ENCODE data around the gene GRIK4.

Gene GRIK4

DNA sequence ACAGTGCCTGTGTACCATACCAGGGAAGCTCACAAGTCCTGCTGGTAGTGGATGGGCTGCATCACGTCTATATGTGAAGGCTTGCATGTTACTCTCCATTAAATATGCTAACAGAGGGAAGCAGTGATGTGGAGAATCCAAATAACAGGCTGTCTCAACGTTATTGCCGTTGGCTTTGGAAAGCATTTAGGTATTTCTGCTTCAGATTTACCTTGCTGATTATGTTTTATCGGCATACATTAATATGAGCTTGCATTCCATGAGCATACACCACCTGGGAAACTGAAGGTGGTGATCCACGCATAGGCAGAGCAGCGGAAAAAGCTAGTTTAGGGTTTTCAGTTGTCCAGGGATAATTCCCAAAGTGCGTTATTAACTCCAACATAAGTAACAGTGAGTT is 175.0 kb downstream of the GRIK4 start:
- Histone ChIP-seq H3K4me1 (ENCODE audit: insufficient read depth, low read length) (0 out of 2 replicates have a peak, but pooled peaks cover 4% of the 10 kb centered on the region), H3K9me3 (ENCODE audit: control insufficient read depth, insufficient read depth, low read length) (no peaks in the 10 kb centered on the region), H3K36me3 (ENCODE audit: insufficient read depth, low read length) (no peaks in the 10 kb centered on the region), H3K9ac (ENCODE audit: low read depth, low read length) (no peak overlapping the region)

DNA sequence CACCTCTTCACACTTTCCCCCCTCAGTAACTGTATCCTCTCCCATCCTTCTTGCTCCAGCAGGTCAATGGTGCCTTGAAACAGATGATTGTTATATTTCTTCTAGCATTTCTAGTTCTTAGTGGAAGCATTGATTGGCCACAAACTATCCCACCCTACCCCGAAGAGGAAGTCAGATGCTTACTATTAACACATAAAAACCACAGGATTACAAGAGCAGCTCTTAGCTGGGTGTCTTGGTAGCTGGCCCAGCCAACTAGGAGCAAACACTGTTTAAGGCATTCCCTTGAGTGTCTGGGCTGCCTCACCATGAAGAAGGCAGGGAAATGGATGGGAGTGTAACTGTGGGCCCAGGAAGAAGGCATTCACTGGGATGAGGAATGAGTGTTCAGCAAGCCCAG is 176.6 kb downstream of the GRIK4 start:
- Histone ChIP-seq H3K9ac (ENCODE audit: low read depth, low read length) (no peak overlapping the region), H3K4me1 (ENCODE audit: insufficient read depth, low read length) (no peaks in the 10 kb centered on the region), H3K36me3 (ENCODE audit: insufficient read depth, low read length) (no peaks in the 10 kb centered on the region), H3K9me3 (ENCODE audit: control insufficient read depth, insufficient read depth, low read length) (no peaks in the 10 kb centered on the region)

DNA sequence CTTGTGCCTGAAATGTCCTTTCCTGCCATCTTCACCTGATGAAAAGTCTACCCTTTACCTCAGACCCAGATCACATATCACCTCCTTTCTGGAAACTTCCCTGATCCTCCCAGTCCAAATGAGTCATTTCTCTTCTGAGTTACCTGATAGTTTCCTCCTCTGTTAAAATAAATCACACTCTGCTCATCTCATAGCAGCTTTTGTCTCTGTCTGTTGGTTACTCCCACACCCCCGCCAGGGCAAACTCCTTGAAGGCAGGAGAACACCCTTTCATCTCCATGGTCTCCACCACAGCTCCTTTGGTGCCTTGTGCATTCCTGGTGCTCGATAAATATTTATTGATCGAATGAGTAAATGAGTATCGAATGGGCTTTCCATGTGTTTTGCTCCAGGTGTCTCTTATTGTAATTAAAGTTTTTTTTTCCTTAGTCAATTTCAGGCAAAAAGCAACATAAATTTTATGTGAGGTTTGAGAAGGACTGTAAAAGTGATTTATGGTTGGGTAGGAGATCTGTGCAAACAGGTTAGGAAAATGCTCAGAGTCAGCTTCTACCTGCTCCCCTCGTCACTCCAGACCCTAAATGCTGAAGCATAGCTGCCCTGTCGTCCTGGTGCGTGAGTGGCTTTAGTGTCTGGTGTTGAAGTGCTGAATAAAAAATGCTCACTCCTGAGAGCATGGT is 178.2 kb downstream of the GRIK4 start:
- Histone ChIP-seq H3K9me3 (ENCODE audit: control insufficient read depth, insufficient read depth, low read length) (no peaks in the 10 kb centered on the region), H3K36me3 (ENCODE audit: insufficient read depth, low read length) (no peaks in the 10 kb centered on the region), H3K9ac (ENCODE audit: low read depth, low read length) (no peak overlapping the region), H3K4me1 (ENCODE audit: insufficient read depth, low read length) (no peaks in the 10 kb centered on the region)

GRCh38 chr11:120690406-120690805 is 178.9 kb downstream of the GRIK4 start:
- Histone ChIP-seq H3K36me3 (ENCODE audit: insufficient read depth, low read length) (no peaks in the 10 kb centered on the region), H3K4me1 (ENCODE audit: insufficient read depth, low read length) (no peaks in the 10 kb centered on the region), H3K9ac (ENCODE audit: low read depth, low read length) (no peak overlapping the region), H3K9me3 (ENCODE audit: control insufficient read depth, insufficient read depth, low read length) (no peaks in the 10 kb centered on the region)

DNA sequence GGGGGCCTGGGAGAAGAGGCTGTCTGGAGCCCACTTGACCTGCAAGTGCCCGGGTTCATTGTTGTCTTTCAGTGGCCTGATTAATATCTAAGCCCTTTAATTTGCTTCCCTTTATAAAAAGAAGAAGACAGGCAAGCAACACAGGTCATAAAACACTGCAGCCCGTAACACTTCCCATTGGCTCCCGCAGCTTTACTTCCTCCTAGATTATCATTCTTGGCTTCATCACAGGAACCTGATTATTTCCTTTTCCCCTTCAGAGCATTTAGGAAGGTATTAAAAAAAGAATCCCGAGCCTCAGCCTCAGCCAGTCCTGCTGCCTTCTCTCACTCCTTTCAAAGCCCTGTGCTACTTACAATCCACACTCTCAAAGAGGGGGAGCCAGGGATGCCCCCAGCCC is 183.2 kb downstream of the GRIK4 start:
- Histone ChIP-seq H3K9me3 (ENCODE audit: control insufficient read depth, insufficient read depth, low read length) (no peaks in the 10 kb centered on the region), H3K4me1 (ENCODE audit: insufficient read depth, low read length) (no peaks in the 10 kb centered on the region), H3K36me3 (ENCODE audit: insufficient read depth, low read length) (no peaks in the 10 kb centered on the region), H3K9ac (ENCODE audit: low read depth, low read length) (no peak overlapping the region)

DNA sequence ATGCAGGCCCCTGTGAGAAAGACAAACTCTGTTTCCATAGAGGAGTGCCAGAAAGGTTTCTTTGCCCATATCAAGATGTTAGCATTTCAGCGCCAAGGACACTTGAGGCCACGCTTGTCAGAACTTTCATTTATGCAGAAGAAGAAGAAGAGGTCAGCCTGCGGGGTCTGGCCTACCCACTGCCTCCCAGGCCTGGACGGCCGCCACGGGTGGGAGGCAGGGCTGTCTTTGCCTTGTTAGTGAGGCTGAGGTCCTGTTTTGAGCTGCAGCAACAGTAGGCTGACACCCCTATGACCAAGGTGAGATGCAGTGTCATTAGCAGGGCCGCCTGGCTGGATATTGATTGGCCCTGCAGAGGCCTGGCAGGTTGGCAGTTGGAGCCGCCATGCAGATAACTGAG is 183.9 kb downstream of the GRIK4 start:
- Histone ChIP-seq H3K4me1 (ENCODE audit: insufficient read depth, low read length) (no peaks in the 10 kb centered on the region), H3K9me3 (ENCODE audit: control insufficient read depth, insufficient read depth, low read length) (no peaks in the 10 kb centered on the region), H3K9ac (ENCODE audit: low read depth, low read length) (no peak overlapping the region), H3K36me3 (ENCODE audit: insufficient read depth, low read length) (no peaks in the 10 kb centered on the region)

- H3K9ac ChIP-seq (ENCODE audit: low read depth, low read length) = no peak overlapping the region
- H3K9me3 ChIP-seq (ENCODE audit: control insufficient read depth, insufficient read depth, low read length) = no peaks in the 10 kb centered on the region
- no peaks in the 10 kb centered on the region for H3K36me3 ChIP-seq (ENCODE audit: insufficient read depth, low read length)
- H3K4me1 ChIP-seq (ENCODE audit: insufficient read depth, low read length) = no peaks in the 10 kb centered on the region
Measured at GRCh38 chr11:120695939-120696338, 184.4 kb downstream of the GRIK4 start.

DNA sequence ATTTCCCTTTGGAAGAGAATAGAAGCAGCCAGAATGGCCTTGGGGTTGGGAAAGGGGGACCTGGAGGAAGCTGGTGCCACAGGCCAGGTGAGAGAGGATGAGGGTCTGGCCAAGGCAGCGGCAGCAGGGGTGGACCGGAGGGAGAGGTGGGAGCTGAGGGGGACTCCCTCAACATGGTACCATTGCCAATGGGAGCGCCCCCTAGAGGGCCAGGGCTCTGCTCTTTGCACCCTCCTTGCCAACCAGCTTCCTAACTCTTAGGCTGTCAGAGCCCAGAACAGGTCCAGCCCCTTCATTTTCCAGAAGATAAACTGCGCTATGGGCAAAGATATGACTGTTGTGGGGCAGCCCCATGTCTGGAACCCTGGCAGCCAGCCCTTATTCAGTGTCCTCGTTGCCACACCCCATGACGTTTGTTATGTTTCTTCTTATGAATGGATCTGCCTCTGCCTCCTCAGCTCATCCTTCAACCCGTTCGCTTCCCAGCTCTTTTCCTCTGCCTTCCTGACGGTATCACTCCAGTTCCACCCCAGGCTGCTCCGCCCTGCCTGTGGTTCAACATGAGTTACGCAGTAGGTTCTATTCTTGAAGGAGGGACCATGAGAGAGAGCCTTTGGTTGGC is 185.2 kb downstream of the GRIK4 start:
- H3K36me3 ChIP-seq (ENCODE audit: insufficient read depth, low read length) = no peaks in the 10 kb centered on the region
- no peak overlapping the region for H3K9ac ChIP-seq (ENCODE audit: low read depth, low read length)
- H3K9me3 ChIP-seq (ENCODE audit: control insufficient read depth, insufficient read depth, low read length) = no peaks in the 10 kb centered on the region
- no peaks in the 10 kb centered on the region for H3K4me1 ChIP-seq (ENCODE audit: insufficient read depth, low read length)

GRCh38 chr11:120698918-120699317 is 187.4 kb downstream of the GRIK4 start:
- H3K36me3 ChIP-seq (ENCODE audit: insufficient read depth, low read length) = no peaks in the 10 kb centered on the region
- H3K9me3 ChIP-seq (ENCODE audit: control insufficient read depth, insufficient read depth, low read length) = no peaks in the 10 kb centered on the region
- H3K9ac ChIP-seq (ENCODE audit: low read depth, low read length) = no peak overlapping the region
- no peaks in the 10 kb centered on the region for H3K4me1 ChIP-seq (ENCODE audit: insufficient read depth, low read length)

DNA sequence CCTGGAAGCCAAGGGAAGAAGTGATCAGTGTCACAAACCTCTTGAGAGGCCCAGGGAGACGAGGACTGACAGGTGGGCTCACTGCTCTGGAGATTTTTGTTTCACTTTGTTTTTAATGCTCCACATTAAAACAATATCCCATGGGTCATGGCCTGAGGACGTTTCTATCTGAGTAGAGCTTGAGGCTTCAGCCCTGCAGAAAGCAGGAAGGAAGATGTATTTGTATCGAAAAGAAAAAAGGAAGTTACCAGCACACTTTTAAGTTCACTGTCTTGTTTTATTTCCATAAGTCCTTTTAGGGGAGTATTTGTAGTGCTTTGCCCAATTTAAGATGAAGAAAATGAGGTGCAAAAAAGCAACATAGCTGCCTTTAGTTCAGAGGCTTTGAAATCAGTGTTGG is 191.1 kb downstream of the GRIK4 start:
- Histone ChIP-seq H3K9ac (ENCODE audit: low read depth, low read length) (no peak overlapping the region), H3K4me1 (ENCODE audit: insufficient read depth, low read length) (no peaks in the 10 kb centered on the region), H3K9me3 (ENCODE audit: control insufficient read depth, insufficient read depth, low read length) (no peaks in the 10 kb centered on the region; the same call in 1 of the 2 replicates), H3K36me3 (ENCODE audit: insufficient read depth, low read length) (no peaks in the 10 kb centered on the region)

DNA sequence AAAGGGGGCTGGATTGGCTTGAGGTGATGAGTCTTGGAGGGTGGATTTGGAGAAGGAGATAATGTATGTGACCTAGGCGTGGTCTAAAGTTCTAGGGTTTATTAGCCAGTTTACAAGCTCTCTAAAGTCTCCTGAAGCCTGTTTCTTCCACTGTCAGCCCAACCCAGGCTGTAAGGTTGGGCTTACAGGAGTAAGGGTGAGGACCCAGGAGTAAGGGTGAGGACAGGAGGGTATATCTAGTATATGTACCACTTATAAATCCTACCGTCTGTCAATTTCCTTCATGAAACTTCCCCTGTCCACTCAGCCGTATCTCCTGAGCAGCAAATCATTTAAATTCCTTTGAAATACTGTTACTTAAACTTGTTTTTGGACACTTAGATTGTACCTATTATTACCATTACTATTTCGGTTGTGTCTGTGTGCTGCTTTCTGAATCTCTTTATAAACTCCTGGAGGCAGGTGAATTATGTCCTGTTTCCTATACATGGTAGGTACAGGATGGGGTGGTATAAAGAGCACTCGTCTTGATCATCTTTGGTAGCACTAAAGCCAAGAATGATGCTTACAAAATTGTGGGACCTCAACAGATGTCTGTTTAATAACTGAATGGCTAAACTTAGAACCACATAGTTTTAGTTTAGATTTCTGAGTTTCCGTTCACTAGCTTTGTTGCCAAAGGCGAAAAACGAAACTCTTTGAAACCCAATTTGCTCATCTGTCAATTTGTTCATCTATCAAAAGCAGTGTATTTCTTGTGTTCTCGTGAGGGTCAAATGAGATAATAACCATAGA is 192.0 kb downstream of the GRIK4 start:
- H3K9me3 ChIP-seq (ENCODE audit: control insufficient read depth, insufficient read depth, low read length) = no peaks in the 10 kb centered on the region; the same call in 1 of the 2 replicates
- no peaks in the 10 kb centered on the region for H3K36me3 ChIP-seq (ENCODE audit: insufficient read depth, low read length)
- H3K9ac ChIP-seq (ENCODE audit: low read depth, low read length) = no peak overlapping the region
- no peaks in the 10 kb centered on the region for H3K4me1 ChIP-seq (ENCODE audit: insufficient read depth, low read length)

DNA sequence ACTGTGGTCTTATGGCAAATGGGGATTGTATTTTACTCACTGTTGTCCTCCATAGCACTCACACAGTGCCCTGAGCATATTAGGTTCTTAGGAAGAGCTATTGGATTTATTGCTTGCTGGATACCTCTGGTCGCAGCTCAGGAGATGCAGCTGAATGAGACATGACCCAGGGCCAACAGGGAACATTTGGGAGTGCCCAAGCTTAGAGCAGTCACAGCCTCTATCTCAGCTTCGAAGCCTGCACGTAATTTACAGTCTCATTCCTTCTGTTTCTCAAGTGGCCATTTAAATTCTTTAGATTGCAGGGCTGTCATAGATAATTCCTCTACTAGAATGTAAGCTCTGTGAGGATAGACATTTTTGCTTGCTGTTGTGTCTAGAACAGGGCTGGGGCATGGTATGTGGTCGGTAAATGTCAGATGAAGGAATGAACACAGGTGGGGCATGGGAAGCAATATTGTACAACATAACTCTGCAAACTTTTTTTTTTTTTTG is 192.8 kb downstream of the GRIK4 start:
- Histone ChIP-seq H3K36me3 (ENCODE audit: insufficient read depth, low read length) (no peaks in the 10 kb centered on the region), H3K9me3 (ENCODE audit: control insufficient read depth, insufficient read depth, low read length) (no peaks in the 10 kb centered on the region; the same call in 1 of the 2 replicates), H3K9ac (ENCODE audit: low read depth, low read length) (no peak overlapping the region), H3K4me1 (ENCODE audit: insufficient read depth, low read length) (no peaks in the 10 kb centered on the region)

DNA sequence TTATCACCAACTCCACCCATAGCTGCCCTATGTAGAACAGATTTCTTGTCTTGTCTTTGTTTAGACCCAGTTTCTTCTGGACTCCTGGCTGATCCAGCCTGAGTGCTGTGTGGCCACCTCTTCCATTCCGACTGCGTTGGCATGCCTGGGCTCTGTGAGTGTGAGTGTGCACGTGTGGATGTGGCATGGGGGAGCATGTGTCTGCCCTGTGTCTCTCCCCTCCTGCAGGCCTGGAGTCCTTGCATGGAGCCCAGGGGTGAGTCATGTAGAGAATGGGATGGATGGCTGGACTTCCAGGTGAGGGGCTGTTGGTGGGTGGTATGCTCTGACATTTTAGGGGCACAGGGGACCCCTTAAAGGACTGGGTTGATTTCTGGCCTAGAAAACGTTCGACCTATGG is 194.7 kb downstream of the GRIK4 start:
- H3K36me3 ChIP-seq (ENCODE audit: insufficient read depth, low read length) = no peaks in the 10 kb centered on the region
- H3K4me1 ChIP-seq (ENCODE audit: insufficient read depth, low read length) = peaks cover 13% of the 10 kb centered on the region
- no peaks in the 10 kb centered on the region; the same call in 1 of the 2 replicates for H3K9me3 ChIP-seq (ENCODE audit: control insufficient read depth, insufficient read depth, low read length)
- H3K9ac ChIP-seq (ENCODE audit: low read depth, low read length) = no peak overlapping the region

DNA sequence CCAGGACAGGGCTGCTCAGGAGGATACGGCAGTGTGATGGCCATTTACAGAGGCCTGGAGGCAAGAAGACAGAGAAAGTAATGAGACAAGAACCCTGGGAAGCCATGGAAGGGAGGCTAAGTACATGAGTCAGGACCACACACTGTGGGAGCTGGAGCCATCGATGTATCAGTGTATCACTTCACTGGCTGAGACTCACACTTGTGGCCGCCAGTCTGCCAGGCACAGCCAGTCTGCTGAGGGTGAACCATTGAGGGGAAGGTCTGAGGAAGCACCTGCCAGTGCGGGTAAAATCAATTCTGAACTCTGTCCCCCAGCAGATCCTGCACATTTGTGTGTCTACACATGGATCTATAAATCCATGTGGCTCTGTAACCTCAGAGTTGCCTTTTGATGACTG is 195.6 kb downstream of the GRIK4 start:
- Histone ChIP-seq H3K36me3 (ENCODE audit: insufficient read depth, low read length) (no peaks in the 10 kb centered on the region), H3K9ac (ENCODE audit: low read depth, low read length) (no peak overlapping the region), H3K9me3 (ENCODE audit: control insufficient read depth, insufficient read depth, low read length) (no peaks in the 10 kb centered on the region; the same call in 1 of the 2 replicates), H3K4me1 (ENCODE audit: insufficient read depth, low read length) (peaks cover 17% of the 10 kb centered on the region)
